IPS-11a (cell line): ENCODE results near the gene SLC25A23.
"Not testable (repeated sequence)": the region's sequence is repeated elsewhere in the genome, so short reads cannot be mapped to it uniquely, and the experiment has no call there.

Experiments used
- H3K4me3 ChIP-seq: one replicate; pipeline ENCODE4 v1.5.1; 2013; ENCODE audit warnings: low read depth, low read length, control low read depth

The SLC25A23 gene

DNA sequence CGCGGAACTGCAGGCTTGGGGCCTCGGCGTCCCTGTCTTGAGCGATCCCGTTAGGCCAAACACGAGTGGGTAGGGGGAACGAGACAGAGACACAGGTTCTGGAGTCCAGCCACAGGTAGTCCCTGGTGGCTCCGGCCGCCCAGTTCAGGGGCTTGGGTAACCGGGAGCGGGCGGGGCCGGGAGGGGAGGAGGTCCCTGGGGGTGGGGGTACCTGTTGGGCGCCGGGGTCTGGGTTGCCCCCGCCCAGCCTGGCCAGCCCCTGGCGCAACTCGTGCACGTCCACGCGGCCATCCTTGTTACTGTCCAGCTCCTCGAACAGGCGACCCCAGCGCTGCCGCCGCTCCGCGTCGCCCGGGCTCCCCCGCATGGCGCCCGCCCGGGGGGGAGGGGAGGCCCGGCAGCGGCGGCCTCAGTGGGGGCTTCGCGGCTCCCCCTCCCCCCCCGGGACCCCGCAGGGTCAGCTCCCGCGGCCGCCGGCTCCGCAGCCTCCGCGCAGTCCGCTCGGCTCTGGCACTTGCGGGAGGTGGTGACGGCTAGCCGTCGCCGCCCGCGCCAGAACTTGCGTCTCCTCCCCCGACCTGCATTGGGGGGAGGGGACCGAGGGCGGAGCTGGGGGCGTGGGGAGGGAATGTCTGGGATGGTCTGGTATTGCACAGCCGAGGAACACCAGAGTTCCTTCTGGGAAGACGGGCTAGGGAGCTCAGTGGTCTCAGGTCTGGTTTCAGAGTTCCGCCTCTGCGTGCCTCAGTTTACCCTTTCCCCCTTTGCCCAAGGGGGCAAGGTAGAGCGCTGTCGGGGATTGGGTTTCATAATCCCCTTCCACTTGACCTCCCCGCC is at the start of gene SLC25A23:
SLC25A23 (minus strand) TSS at position 531 of the 837 bp plus-strand sequence; CDS start at position 367, 164 bp downstream.
- H3K4me3 ChIP-seq: peak within 1 kb of the TSS; percentile 72

DNA sequence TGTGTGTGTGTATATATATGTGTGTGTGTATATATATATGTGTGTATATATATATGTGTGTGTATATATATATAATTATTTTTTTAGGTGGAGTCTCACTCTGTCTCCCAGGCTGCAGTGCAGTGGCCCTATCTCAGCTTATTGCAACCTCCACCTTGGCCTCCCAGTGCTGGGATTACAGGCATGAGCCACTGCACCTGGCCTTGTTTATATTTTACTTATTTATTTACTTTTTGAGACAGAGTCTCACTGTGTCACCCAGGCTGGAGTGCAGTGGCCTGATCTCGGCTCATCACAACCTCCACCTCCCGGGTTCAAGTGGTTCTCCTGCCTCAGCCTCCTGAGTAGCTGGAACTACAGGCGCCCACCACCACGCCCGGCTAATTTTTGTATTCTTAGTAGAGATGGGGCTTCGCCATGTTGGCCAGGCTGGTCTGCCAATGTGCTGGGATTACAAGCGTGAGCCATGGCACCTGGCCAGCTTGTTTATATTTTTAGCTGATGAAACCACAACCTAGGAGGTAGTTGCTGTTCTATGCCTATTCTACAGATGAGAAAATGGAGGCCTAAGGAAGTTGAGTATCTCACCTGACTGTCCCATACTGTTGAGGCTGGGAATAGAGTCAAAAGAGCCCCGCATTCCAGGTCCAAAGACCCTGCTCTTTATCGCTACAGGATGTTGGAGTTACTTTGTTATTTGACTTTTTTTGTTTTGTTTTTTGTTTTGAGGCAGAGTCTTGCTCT is 48.6 kb upstream of the SLC25A23 start:
- H3K4me3 ChIP-seq: not testable (repeated sequence)

DNA sequence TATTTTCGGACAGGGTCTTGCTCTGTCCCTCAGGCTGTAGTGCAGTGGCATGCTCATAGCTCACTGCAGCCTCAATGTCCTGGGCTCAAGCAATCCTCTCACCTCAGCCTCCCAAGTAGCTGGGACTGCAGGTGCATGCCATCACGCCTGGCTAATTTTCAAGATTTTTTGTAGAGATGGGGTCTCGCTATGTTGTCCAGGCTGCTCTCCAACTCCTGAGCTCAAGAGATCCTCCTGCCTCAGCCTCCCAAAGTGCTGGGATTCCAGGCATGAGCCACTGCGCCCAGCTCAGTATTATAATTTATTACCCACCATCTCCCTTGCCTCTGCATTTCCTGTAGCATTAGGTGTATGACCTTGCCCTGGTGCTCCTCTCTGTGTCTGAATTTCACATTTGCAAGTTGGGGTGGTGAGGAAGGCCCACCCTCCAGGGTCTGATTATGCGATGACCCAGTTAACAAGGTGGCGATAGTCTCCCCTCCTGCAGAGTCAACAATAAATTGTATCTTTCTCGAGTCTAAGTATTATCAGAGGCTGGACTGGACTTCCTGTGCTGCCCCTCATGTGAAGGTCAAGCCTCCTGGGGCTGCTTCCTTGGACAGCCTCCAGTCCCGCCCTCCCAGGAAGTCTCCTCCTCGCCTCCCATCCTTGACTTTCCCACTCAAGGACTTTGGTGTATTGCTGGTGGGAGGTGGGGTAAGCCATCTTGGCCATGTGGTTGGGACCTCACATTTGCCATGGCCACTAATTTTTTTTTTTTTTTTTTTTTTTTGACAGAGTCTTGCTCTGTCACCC is 44.0 kb upstream of the SLC25A23 start:
- H3K4me3 ChIP-seq: no peak overlapping the region

DNA sequence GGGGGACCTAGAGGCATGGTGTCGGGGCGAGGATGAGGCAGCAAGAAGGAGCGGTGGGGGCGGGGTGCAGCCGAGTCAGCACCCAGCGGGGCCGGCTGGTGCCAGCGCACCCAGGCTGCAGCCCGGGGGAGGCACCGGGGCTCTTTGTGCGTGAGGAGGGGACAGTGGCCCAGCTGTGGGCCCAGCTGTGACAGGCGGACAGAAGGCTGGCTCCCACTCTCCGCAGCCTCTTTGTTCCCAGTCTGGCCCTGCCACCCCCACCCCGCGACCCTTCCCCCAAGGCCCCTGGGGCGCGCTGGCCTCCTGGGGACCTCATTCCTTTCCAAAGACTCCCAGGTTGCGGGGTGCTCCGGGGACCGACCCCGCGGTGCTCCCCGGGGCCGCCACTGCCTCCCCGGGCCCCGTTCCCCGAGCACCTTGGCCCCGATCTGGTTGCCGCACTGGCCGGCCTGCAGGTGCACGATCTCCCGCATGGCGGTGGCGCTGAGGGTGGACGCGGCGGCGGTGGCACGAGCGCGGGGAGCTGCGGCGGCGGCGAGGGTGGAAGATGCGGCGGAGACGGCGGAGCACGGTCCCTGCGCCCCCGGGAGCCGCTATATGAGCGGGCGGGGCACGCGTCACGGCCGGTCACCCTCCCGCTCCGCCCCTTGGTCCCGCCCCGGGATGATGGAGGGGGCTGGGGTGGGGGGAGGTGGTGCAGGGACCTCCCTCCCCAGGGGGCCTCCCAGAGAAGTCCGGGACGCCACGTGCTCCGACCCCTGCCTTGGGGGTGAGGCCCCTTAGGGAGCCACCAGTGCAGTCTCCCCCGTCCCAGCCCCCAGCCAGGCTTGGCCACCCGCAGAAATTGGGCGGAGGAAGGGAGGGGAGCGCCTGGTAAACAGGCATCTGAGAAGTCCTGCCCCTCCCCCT is 42.4 kb upstream of the SLC25A23 start, which contains the start of gene TUBB4A:
TUBB4A (minus strand) TSS at position 570 of the 909 bp plus-strand sequence; CDS start at position 473, 97 bp downstream.
- peak within 1 kb of the TSS; percentile 41 for H3K4me3 ChIP-seq

DNA sequence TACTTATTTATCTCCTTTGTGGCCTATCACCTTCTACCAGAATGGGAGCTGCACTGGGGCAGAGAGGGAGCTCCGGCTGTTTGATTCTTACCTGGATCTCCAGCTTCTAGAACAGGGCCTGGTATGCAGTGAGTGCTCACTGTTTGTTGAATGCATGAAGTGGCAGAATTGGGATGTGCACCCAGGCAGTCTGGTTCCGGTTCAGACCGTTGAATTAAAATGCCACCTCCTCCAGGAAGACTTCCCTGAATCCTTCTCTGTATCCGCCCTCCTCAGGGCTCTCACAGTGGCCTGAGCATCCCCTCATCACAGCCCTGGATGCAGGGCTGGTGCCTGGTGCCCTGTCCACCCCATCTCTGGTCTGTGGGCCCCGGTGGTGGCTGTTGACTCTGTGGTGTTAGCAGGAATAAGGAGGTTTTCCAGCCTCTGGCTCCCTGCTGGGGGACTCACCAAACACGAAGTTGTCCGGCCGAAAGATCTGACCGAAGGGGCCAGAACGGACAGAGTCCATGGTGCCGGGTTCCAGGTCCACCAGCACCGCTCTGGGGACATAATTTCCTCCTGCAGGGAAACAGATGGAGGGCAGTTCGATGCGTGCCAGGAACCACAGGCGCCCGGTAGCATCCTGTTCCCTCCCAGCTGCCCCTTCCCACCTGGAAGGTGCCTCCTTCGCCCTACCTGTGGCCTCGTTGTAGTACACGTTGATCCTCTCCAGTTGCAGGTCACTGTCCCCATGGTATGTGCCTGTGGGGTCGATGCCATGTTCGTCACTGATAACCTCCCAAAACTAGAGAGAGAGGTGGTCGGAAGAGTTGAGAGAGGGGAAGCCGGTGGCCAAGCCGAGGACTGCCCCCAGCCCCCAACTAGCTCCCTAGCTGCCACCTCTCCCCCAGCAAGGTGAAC is 41.5 kb upstream of the SLC25A23 start:
- peak overlapping the region; percentile 41 for H3K4me3 ChIP-seq

DNA sequence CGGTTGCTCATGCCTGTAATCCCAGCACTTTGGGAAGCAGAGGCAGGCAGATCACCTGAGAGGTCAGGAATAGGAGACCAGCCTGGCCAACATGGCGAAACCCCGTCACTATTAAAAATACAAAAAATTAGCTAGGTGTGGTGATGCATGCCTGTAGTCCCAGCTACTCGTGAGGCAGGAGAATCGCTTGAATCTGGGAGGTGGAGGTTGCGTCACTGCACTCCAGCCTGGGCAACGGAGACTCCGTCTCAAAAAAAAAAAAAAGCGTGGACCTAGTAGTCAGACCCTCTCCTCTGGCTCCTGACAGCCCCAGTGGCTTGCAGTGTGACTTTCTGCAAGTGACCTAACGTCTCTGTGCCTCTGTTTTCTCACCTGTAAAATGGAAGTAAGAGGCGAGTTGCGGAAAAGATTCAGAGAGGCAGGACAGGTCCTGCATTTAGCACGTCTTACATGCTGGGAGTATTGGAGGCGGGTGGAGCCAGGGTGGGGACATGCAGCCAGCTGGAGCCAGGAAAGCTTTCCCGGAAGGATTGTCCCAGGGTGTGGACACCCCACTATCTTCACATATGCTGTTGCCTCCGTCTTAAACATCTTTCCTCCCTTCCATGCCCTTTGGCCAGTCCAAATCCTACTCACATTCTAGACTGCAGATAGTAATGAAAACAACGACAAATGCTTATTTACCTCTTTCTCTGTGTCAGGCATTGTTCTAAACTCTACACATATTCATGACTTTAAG is 39.6 kb upstream of the SLC25A23 start:
- no peak overlapping the region for H3K4me3 ChIP-seq

DNA sequence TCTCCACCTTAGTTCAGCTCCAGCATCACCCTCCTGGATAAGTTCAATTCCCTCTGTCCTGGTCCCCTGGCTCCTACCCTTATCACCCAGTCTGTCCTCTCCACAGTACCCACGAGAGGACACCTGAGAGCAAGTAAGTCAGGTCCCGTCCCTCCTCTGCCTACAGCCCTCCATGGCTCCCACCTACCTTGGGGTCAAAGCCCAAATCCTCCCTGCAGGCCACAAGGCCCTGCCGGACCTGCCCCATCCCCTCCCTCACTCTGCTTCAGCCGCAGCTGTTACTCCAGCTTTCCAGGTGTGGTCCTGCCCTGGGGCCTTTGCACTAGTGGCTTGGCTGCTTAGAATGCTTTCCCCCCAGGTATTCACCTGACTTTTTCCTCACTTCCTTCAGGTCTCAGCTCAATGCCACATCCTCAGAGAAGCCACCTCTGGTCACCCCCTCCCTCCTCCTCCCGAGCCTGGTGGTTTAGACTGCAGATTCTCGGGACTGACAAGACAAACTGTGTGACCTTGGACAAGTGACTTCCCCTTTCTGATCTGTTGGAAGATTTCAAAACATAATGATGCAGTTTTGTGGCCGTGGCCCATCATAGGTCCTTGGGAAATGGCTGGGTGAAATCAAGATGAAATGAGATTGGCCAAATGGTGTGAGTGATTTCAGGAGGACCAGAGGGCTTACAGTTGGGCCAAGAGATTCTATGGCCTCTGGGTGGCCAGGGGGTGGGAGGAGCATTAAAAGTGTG is 38.9 kb upstream of the SLC25A23 start:
- no peak overlapping the region for H3K4me3 ChIP-seq

DNA sequence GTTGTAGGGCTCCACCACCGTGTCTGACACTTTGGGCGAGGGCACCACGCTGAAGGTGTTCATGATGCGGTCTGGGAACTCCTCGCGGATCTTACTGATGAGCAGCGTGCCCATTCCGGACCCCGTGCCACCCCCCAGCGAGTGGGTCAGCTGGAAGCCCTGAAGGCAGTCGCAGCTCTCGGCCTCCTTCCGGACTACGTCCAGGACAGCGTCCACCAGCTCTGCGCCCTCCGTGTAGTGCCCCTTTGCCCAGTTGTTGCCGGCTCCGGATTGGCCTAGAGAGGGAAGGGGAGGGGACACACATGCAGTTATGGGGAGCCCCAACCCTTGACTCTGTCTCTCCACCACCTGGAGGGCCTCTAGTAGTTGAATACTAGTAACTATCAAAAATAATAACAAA is 36.4 kb upstream of the SLC25A23 start:
- no peak overlapping the region for H3K4me3 ChIP-seq

DNA sequence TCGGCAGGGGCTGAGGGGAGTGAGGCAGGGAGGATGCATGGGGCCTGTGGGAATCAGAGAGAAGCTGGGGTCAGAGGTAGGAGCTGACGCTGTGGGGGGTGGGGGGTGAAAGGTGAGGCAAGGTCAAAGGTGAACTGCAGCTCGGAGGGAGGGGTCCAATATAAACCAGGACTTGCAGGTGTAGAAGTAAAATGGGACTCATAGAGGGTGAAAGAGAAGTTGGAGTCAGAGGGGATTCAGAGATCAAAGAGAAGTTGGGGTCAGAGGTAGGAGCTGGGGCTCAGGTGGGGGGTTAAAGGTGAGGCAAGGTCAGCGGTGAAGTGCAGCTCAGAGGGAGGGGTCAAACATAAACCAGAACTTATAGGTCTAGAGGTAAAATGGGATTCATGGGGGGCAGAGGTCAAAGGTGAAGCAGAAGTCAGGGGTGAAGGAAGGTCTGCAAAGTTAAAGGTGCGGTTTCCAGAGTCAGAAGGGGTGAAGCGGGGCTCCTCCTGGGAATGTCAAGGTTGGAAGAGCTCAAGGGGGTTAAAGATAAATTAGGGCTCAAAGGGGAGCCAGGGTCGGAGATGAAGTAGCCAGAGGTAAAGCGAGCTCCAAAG is 34.9 kb upstream of the SLC25A23 start:
- no peak overlapping the region for H3K4me3 ChIP-seq

DNA sequence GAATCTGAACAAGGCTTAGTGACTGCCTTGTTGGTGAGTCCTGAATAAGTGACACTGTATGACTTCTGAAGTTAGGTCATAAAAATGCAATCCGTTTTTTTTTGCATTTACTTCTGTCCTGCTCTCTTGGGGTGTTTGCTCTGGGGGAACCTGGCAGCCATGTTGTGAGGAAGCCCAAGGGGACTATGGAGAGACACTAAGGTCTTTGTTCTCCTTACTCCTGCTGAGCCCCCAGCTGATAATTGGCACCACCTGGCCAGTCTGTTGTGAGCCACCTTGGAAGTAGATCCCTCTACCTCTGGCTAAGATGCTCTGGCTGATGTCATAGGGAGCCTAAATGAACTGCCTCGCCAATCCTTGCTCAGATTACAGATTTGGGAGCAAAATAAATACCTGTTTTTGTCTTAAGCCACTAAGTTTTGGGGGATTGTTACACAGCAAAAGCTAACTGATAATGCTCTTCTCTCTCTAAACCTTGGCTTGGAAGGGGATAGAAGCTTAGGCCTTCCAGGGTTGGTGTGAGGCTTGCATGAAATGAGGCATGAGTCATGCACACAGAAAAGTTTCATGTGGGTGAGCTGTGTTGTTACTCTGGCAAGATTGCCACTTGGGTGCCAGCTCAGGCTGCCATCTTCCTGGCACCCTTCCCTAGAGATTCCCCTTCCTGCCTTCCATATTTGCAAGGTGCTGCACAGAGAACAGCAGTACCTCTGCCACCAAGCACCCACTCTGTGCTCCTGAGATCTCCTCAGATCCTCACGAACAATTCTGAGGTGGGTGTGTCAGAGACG is 32.4 kb upstream of the SLC25A23 start:
- no peak overlapping the region for H3K4me3 ChIP-seq

DNA sequence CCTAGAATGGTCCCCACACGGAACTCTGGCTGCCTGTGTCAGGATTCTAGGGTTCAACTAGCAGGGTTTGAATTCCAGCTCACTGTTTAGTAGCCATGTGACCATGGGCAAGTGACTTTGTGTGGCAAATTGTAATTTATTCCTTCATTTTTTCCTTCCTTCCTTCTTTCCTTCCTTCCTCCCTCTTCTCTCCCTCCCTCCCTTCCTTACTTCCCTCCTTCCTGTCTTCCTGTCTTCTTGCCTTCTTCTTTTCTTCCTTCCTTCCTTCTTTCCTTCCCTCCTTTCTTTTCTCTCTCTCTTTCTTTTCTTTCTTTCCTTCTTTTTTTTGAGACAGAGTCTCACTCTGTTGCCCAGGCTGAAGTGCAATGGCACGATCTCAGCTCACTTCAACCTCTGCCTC is 30.5 kb upstream of the SLC25A23 start:
- H3K4me3 ChIP-seq: no peak overlapping the region

DNA sequence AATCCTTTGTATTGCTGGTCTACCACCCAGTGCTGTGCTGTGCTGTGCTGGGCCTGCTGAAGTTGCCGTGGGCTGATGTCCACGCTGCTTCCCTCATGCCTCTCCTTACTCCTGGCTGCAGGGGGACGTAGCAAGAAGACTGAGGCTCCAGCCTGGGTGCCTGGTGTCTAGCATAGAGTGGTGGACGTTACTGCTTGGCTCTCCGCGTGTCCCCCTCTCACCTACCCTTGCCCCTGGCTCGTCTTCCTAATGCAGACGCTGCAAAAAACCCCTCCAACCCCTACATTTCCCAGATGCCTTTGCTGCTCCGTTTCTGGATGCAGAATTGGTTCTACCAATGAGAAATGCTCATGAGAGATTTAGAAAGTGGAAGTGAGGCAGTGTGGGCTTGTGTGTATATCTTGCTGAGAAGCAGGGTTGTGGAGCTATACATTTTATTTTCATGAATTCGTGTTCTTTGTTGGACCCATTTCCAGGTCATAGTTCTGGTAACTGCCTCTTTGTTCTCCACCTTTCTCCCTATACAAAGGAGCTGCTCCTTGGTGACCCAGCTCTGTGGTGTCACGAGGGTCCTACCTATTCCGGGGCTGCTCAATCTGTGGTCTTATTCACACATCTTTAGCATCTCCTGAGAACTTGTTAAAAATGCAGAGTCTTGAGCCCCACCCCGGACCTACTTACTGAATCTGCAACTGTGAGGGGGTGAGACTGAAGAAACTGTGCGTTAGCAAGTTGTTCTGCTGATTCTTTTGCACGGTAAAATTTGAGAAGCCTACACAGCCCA is 29.9 kb upstream of the SLC25A23 start:
- no peak overlapping the region for H3K4me3 ChIP-seq

DNA sequence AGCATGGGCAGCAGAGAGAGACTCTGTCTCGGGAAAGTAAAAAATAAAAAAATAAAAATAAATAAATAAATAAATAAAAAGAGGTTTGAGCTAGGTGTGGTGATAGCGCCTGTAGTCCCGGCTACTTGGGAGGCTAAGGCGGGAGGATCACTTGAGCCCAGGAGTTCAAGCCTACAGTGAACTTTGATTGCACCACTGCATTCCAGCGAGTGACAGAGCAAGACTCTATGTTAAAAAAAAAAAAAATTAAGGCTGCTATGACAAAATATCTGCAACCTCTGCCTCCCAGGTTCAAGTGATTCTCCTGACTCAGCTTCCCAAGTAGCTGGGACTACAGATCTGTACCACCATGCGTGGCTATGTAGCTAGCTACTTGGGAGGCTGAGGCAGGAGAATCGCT is 25.2 kb upstream of the SLC25A23 start:
- H3K4me3 ChIP-seq: no peak overlapping the region

DNA sequence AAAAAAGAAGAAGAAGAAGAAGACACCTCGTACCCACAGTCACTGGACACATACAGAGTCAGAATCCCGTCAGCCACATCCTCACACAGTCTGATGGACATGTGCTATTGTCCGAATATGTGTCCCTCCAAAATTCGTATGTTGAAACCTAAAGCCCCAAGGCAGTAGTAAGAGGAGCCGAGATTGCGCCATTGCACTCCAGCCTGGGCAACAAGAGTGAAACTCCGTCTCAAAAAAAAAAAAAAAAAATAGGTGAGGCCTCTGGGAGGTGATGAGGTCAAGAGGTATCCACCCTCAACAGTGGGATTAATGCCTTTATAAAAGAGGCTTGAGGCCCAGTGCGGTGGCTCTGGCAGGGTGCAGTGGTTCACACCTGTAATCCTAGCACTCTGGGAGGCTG is 24.6 kb upstream of the SLC25A23 start:
- no peak overlapping the region for H3K4me3 ChIP-seq

DNA sequence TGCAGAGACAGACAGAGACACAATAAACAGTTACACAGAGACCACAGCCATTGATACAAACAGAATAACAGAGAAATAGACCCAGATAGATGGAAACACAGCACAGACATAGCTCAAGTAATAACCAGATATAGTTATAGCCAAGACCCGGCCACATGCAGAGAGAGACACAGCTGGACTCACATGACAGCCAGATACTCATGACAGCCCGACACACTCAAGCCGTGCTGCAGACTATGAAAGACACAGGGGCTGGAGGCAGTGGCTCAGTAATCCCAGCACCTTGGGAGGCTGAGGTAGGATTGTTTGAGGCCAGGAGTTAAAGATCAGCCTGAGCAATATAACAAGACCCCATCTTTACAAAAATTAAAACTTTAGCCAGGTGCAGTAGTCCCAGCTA is 23.6 kb upstream of the SLC25A23 start:
- H3K4me3 ChIP-seq: no peak overlapping the region

DNA sequence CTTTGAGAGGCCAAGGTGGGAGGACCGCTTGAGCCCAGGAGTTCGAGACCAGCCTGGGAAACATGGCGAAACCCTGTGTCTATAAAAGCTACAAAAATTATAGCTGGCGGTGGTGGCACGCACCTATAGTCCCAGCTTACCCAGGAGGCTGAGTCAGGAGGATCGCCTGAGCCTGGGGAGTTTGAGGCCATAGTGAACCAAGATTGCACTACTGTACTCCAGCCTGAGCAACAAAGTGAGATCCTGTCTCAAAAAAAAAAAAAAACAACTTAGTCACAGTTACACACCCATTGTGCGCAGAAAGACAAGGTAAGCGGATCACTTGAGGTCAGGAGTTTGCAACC is 22.7 kb upstream of the SLC25A23 start:
- no peak overlapping the region for H3K4me3 ChIP-seq
